OCI-LY1 (cell line): Measurements from ENCODE around the gene VPS52.

Experiments used
- H2AFZ ChIP-seq: fragments of 200-600 bp; sonication (generic), shearing (Covaris generic); 2 replicates; pipeline ENCODE4 v1.6.0; 2014; ENCODE audit warnings: antibody characterized with exemption, mild to moderate bottlenecking, low read length
- H3F3A ChIP-seq: fragments of 200-600 bp; sonication (generic), shearing (Covaris generic); 2 replicates; pipeline ENCODE4 v1.6.0; 2014; ENCODE audit warnings: mild to moderate bottlenecking, antibody characterized with exemption, low read length, moderate library complexity; ENCODE audit not compliant: insufficient read depth
- H3K27ac ChIP-seq: fragments of 200-600 bp; sonication (generic); 2 replicates; pipeline ENCODE4 v1.5.1; 2014; ENCODE audit warnings: low read length, mixed run types, mild to moderate bottlenecking, low read depth; ENCODE audit not compliant: poor library complexity, severe bottlenecking
- H3K27me3 ChIP-seq: fragments of 200-600 bp; sonication (generic); 2 replicates; pipeline ENCODE4 v1.6.0; 2014; ENCODE audit warnings: antibody characterized with exemption, mild to moderate bottlenecking, low read length, moderate library complexity; ENCODE audit not compliant: insufficient read depth
- H3K36me3 ChIP-seq: fragments of 200-600 bp; sonication (generic); 2 replicates; pipeline ENCODE4 v1.6.1; 2014; ENCODE audit warnings: mild to moderate bottlenecking, antibody characterized with exemption, low read length, moderate library complexity, mixed read lengths; ENCODE audit not compliant: insufficient read depth
- H3K4me1 ChIP-seq: fragments of 200-600 bp; sonication (generic); 2 replicates; pipeline ENCODE4 v1.5.1; 2014; ENCODE audit warnings: mild to moderate bottlenecking, low read length, moderate library complexity; ENCODE audit not compliant: insufficient read depth, severe bottlenecking
- H3K4me2 ChIP-seq: fragments of 200-600 bp; sonication (generic), shearing (Covaris generic); 2 replicates; pipeline ENCODE4 v1.6.1; 2014; ENCODE audit warnings: low read length
- H3K4me3 ChIP-seq: fragments of 200-600 bp; sonication (generic); 2 replicates; pipeline ENCODE4 v1.5.1; 2014; ENCODE audit warnings: low read length, low read depth, mild to moderate bottlenecking, mixed read lengths; ENCODE audit not compliant: poor library complexity, severe bottlenecking
- H3K79me2 ChIP-seq: fragments of 200-600 bp; shearing (Covaris generic); 2 replicates; pipeline ENCODE4 v1.6.1; 2016; ENCODE audit warnings: mixed run types, low read length, mixed read lengths; ENCODE audit not compliant: insufficient read depth
- H3K9ac ChIP-seq: fragments of 200-600 bp; sonication (generic), shearing (Covaris generic); 2 replicates; pipeline ENCODE4 v1.6.1; 2014; ENCODE audit warnings: mild to moderate bottlenecking, low read length, mixed read lengths
- H3K9me2 ChIP-seq: fragments of 200-600 bp; sonication (generic), shearing (Covaris generic); 2 replicates; pipeline ENCODE4 v1.6.1; 2014; ENCODE audit warnings: low read depth, mild to moderate bottlenecking, low read length, mixed read lengths
- H3K9me3 ChIP-seq: fragments of 200-600 bp; shearing (Covaris generic); 2 replicates; pipeline ENCODE4 v1.6.1; 2014; ENCODE audit warnings: low read length, mixed read lengths
- H4K20me1 ChIP-seq: fragments of 200-600 bp; sonication (generic), shearing (Covaris generic); 2 replicates; pipeline ENCODE4 v1.6.0; 2016; ENCODE audit warnings: mild to moderate bottlenecking, low read length; ENCODE audit not compliant: insufficient read depth
- CTCF ChIP-seq: fragments of 200-600 bp; sonication (generic), shearing (Covaris generic); IDR thresholded peaks from 2 replicates; pipeline ENCODE4 v1.5.1; 2017; ENCODE audit warnings: mild to moderate bottlenecking, antibody characterized with exemption, low read length, moderate library complexity, mixed read lengths
- EZH2 ChIP-seq: fragments of 200-600 bp; sonication (generic), shearing (Covaris generic); IDR thresholded peaks from 2 replicates; pipeline ENCODE4 v1.8.0; 2017; ENCODE audit warnings: borderline replicate concordance, mixed run types, mild to moderate bottlenecking, antibody characterized with exemption, low read length, moderate library complexity, mixed read lengths

VPS52 gene

GRCh38 chr6:33278810-33279209 is 7.1 kb upstream of the VPS52 start:
- Histone ChIP-seq H3K36me3 (peaks cover 74% of the 10 kb centered on the region), H3K4me1 (peaks cover 44% of the 10 kb centered on the region), H3K9me3 (no peaks in the 10 kb centered on the region), H3K4me2 (no peak overlapping the region), H3K9me2 (no peaks in the 10 kb centered on the region), H2AFZ (no peak overlapping the region), H3K79me2 (peaks cover 12% of the 10 kb centered on the region; the same call in 1 of the 2 replicates), H3K27ac (peak overlapping the region; percentile 87), H3F3A (peaks cover 4% of the 10 kb centered on the region; the same call in 1 of the 2 replicates), H4K20me1 (no peaks in the 10 kb centered on the region), H3K27me3 (no peaks in the 10 kb centered on the region), H3K4me3 (no peak overlapping the region), H3K9ac (no peak overlapping the region)
- TF ChIP-seq EZH2, result no peak
- no peak for TF ChIP-seq CTCF

GRCh38 chr6:33278392-33278741 is 6.7 kb upstream of the VPS52 start:
- Histone ChIP-seq H3K9ac (no peak overlapping the region; the same call in 1 of the 2 replicates), H3K4me2 (peak overlapping the region; percentile 97; the same call in 1 of the 2 replicates), H2AFZ (no peak overlapping the region), H3K36me3 (peaks cover 74% of the 10 kb centered on the region), H3F3A (peaks cover 4% of the 10 kb centered on the region; the same call in 1 of the 2 replicates), H3K9me3 (no peaks in the 10 kb centered on the region), H4K20me1 (no peaks in the 10 kb centered on the region), H3K79me2 (peaks cover 17% of the 10 kb centered on the region), H3K27ac (peak overlapping the region; percentile 87), H3K4me1 (peaks cover 48% of the 10 kb centered on the region), H3K9me2 (no peaks in the 10 kb centered on the region), H3K27me3 (no peaks in the 10 kb centered on the region), H3K4me3 (no peak overlapping the region)
- TF ChIP-seq EZH2, result no peak
- TF ChIP-seq CTCF, result no peak

GRCh38 chr6:33277663-33278391 is 6.2 kb upstream of the VPS52 start:
- Histone ChIP-seq H3K4me1 (peaks cover 54% of the 10 kb centered on the region), H2AFZ (no peak overlapping the region), H3K27ac (peak overlapping the region; percentile 87), H3K9me3 (no peaks in the 10 kb centered on the region), H4K20me1 (no peaks in the 10 kb centered on the region), H3K79me2 (peaks cover 22% of the 10 kb centered on the region), H3K9ac (peak overlapping the region; percentile 98), H3K27me3 (no peaks in the 10 kb centered on the region), H3K4me3 (peak overlapping the region; percentile 93), H3K4me2 (peak overlapping the region; percentile 97), H3K36me3 (peaks cover 75% of the 10 kb centered on the region), H3F3A (peaks cover 6% of the 10 kb centered on the region; the same call in 1 of the 2 replicates), H3K9me2 (no peaks in the 10 kb centered on the region)
- no peak for TF ChIP-seq EZH2
- TF ChIP-seq CTCF, result no peak
